GM23248 (cell line): ENCODE measurements around the gene CTXN3. TPM values are rescaled to one million over a fixed set of nuclear protein-coding genes. Genes with fewer than 3 reads are reported as not detected.

ENCODE experiments used
- DNase-seq: peaks from one replicate; pipeline ENCODE4 v3.0.0-alpha.2; 2015
- H2AFZ ChIP-seq: fragments of 200-600 bp; sonication (generic); 2 replicates; pipeline ENCODE4 v1.6.1; 2016; ENCODE audit warnings: antibody characterized with exemption
- H3F3A ChIP-seq: fragments of 200-600 bp; sonication (generic); 2 replicates; pipeline ENCODE4 v1.6.1; 2016; ENCODE audit warnings: mild to moderate bottlenecking, antibody characterized with exemption, mixed run types; ENCODE audit not compliant: insufficient read depth
- H3K27ac ChIP-seq: fragments of 200-600 bp; sonication (generic); 2 replicates; pipeline ENCODE4 v1.5.1; 2016; ENCODE audit warnings: mild to moderate bottlenecking
- H3K27me3 ChIP-seq: fragments of 200-600 bp; sonication (generic); replicated peaks from 2 replicates; pipeline ENCODE4 v1.6.1; 2016; ENCODE audit warnings: mild to moderate bottlenecking; ENCODE audit not compliant: insufficient read depth
- H3K36me3 ChIP-seq: fragments of 200-600 bp; sonication (generic); 2 replicates; pipeline ENCODE4 v1.6.1; 2016; ENCODE audit warnings: low read depth, mild to moderate bottlenecking
- H3K4me1 ChIP-seq: fragments of 200-600 bp; sonication (generic); 2 replicates; pipeline ENCODE4 v1.6.1; 2016; ENCODE audit warnings: mild to moderate bottlenecking; ENCODE audit not compliant: insufficient read depth
- H3K4me2 ChIP-seq: fragments of 200-600 bp; sonication (generic); one replicate; pipeline ENCODE4 v1.6.1; 2016; ENCODE audit warnings: mild to moderate bottlenecking; ENCODE audit not compliant: unreplicated experiment
- H3K4me3 ChIP-seq: fragments of 200-600 bp; sonication (generic); 2 replicates; pipeline ENCODE4 v1.5.1; 2016; ENCODE audit warnings: mild to moderate bottlenecking
- H3K79me2 ChIP-seq: fragments of 200-600 bp; sonication (generic); 2 replicates; pipeline ENCODE4 v1.6.1; 2016; ENCODE audit warnings: mild to moderate bottlenecking; ENCODE audit not compliant: insufficient read depth
- H3K9ac ChIP-seq: fragments of 200-600 bp; sonication (generic); 2 replicates; pipeline ENCODE4 v1.6.1; 2016; ENCODE audit warnings: mild to moderate bottlenecking
- H3K9me2 ChIP-seq: fragments of 200-600 bp; sonication (generic); 2 replicates; pipeline ENCODE4 v1.6.1; 2016; ENCODE audit warnings: mixed run types, mild to moderate bottlenecking, moderate library complexity; ENCODE audit not compliant: insufficient read depth
- H3K9me3 ChIP-seq: fragments of 200-600 bp; sonication (generic); one replicate; pipeline ENCODE4 v1.6.1; 2017; ENCODE audit warnings: low read depth
- H4K20me1 ChIP-seq: fragments of 200-600 bp; sonication (generic); 2 replicates; pipeline ENCODE4 v1.6.0; 2016; ENCODE audit not compliant: insufficient read depth
- EZH2 ChIP-seq: fragments of 200-600 bp; sonication (generic); IDR thresholded peaks from 2 replicates; pipeline ENCODE4 v1.6.1; 2018; ENCODE audit warnings: antibody characterized with exemption, mild to moderate bottlenecking; ENCODE audit not compliant: insufficient read depth, poor library complexity, severe bottlenecking
- EZH2phosphoT487 ChIP-seq: fragments of 200-600 bp; sonication (generic); IDR thresholded peaks from 2 replicates; pipeline ENCODE4 v1.6.1; 2018; ENCODE audit warnings: antibody characterized with exemption, moderate library complexity, mild to moderate bottlenecking, low read depth; ENCODE audit not compliant: insufficient read depth
- WGBS, 2 experiments: methylation state at CpG; one replicate each; pipeline ENCODE4 v1.1.6; 2015 to 2017; ENCODE audit warnings: low lambda C conversion rate in 2 of 2, low coverage in 1 of 2; ENCODE audit errors: missing lambda C conversion rate in 2 of 2; 5-methylcytosine and 5-hydroxymethylcytosine counted together
- in situ Hi-C: fragments of 300-500 bp; cut with MboI; formaldehyde crosslinking; loops from 2 replicates; pipeline ENCODE4 v1.15.0; 2020
- polyA plus RNA-seq: library from polyadenylated mRNA; unstranded; fragments of >200 nt; fragmentation: Nextera tagmentation; extraction: Ambion mirVana; gene quantifications from 2 replicates; pipeline ENCODE4 v1.2.1, GENCODE V29; 2016
- total RNA-seq: library from RNA; depleted of rRNA; stranded (reverse); fragments of >200 nt; shearing (Covaris generic); gene quantifications from 2 replicates; pipeline ENCODE4 v1.2.3, GENCODE V29; 2014

CTXN3 gene
- total and polyA plus RNA-seq, 2 experiments from 2014 or later: not detected

DNA sequence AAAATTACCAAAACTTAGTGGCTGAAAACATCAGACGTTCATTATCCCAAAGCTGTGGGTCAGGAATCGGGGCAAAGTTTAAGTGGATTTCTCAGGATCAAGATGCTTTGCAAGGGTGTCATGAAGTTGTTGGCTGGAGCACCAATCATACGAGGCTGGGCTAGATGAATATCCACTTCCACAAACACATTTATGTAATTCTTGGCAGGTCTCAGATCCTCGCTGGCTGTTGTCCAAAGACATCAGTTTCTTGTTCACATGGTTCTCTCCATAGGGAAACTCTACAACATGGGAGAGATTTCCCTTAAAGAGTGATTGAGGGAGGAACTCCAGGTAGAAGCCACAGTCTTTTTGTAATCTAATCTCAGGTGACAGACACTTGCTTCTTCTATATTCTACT, 34.1 kb downstream of the CTXN3 start:
- Histone ChIP-seq H3K27me3 (no peaks in the 10 kb centered on the region; the same call in 1 of the 2 replicates), H3K4me1 (peaks cover 7% of the 10 kb centered on the region; the same call in 1 of the 2 replicates), H3K9ac (no peak overlapping the region), H3K9me3 (no peaks in the 10 kb centered on the region), H3K9me2 (no peaks in the 10 kb centered on the region), H3K4me3 (no peak overlapping the region), H3K36me3 (no peaks in the 10 kb centered on the region), H3F3A (no peaks in the 10 kb centered on the region), H2AFZ (no peak overlapping the region), H4K20me1 (no peaks in the 10 kb centered on the region), H3K27ac (no peak overlapping the region), H3K4me2 (no peak overlapping the region), H3K79me2 (no peaks in the 10 kb centered on the region)
- no peak for DNase-seq
- WGBS, 2 experiments: 29 to 34% methylated on average over 4 of the region's 4 CpGs
- in situ Hi-C loops: no loop called here
- TF ChIP-seq EZH2phosphoT487 (no peak), EZH2 (no peak)

DNA sequence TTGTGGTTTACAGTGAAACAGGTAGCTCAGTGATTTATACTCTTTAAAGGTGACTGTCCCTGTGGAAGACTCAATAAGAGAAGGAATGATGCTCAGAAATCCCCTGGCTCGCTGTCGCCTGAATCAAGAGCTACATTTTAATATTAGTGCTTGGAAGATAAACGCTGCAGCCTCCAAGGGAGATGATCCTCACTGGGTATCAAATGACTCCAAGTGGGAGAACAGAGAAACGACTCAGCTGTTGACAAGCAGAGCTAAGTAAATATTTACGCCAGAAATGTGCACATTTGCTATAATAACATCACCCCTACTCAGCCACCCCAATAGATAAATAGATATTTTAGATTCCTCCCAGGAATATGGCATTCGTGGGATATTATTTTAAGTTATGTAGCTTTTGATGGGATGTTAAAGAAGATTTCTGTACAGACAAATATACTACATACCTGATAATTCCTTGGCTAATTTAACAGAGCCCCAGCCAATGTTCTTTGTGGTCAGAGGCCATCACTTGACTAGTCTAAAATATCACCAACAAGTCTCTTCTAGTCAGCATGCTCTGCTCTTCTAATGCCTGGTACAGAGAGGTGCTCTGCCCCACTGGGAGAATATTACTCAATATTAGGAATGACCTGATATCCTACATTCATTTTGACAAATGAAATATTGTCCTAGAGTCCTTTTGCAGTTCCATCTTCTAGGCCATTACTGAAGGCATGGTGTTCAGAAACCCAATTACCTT, 36.0 kb downstream of the CTXN3 start:
- in situ Hi-C loops: no loop called here
- WGBS, 2 experiments: 60 to 67% methylated on average over 6 of the region's 6 CpGs

DNA sequence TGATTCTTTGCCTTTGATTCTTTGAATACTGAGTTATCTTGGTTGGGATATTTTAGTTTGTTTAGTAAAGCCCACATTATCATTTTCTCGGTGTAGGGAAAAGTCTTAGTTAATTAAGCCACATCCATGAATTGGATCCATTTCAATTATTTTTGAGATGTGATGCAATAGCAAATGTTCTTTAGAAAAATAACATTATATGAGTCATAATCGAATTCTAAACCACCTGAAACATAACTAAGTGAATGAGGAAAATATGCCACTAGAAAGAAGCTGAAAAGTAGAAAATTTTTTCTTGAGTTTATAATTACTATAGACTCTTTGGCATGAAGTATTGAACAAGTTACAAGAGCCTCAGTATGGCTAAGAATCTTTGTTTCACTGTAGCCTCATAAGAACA, 36.8 kb downstream of the CTXN3 start:
- H3K4me3 ChIP-seq: no peak overlapping the region
- H2AFZ ChIP-seq: no peak overlapping the region
- H3K27ac ChIP-seq: no peak overlapping the region
- no peaks in the 10 kb centered on the region; the same call in 1 of the 2 replicates for H3K27me3 ChIP-seq
- no peaks in the 10 kb centered on the region for H4K20me1 ChIP-seq
- H3K4me1 ChIP-seq: peaks cover 7% of the 10 kb centered on the region; the same call in 1 of the 2 replicates
- H3K36me3 ChIP-seq: no peaks in the 10 kb centered on the region
- no peaks in the 10 kb centered on the region for H3K79me2 ChIP-seq
- H3K4me2 ChIP-seq: no peak overlapping the region
- in situ Hi-C loops: no loop called here
- no peaks in the 10 kb centered on the region for H3K9me2 ChIP-seq
- H3K9ac ChIP-seq: no peak overlapping the region
- no peak for TF ChIP-seq EZH2phosphoT487
- H3F3A ChIP-seq: no peaks in the 10 kb centered on the region
- no peaks in the 10 kb centered on the region for H3K9me3 ChIP-seq
- 16 to 22% methylated on average over 2 of the region's 2 CpGs for WGBS, 2 experiments
- no peak for DNase-seq

More for the DNA sequence above, 36.0 kb downstream of the CTXN3 start:
- Histone ChIP-seq H4K20me1 (no peaks in the 10 kb centered on the region), H3K36me3 (no peaks in the 10 kb centered on the region), H3K4me3 (no peak overlapping the region), H3K9me2 (no peaks in the 10 kb centered on the region), H3K4me1 (peaks cover 7% of the 10 kb centered on the region; the same call in 1 of the 2 replicates), H3K27me3 (no peaks in the 10 kb centered on the region; the same call in 1 of the 2 replicates), H3K9me3 (no peaks in the 10 kb centered on the region), H3K27ac (no peak overlapping the region), H2AFZ (no peak overlapping the region), H3K9ac (no peak overlapping the region), H3F3A (no peaks in the 10 kb centered on the region), H3K79me2 (no peaks in the 10 kb centered on the region), H3K4me2 (no peak overlapping the region)
- TF ChIP-seq EZH2phosphoT487 (no peak), EZH2 (no peak)
- no peak for DNase-seq

DNA sequence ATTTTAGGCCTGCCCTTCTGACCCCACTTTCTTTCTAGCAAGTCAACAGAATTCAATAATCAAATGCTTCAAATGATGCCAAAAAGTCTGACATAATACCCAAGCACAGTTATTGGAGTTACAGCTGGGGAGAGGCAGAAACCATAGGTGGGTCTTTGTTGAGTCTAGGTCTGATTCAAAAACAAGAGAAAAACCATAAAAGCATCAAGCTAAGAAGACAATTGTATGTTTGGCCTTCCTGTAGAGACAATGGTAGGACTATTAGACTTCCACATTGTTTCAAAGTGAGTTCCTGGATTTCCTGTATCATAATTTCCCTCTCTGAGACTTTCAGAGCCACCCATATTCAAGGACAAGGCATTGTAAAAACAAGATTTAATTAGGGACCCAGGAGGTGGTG, 37.5 kb downstream of the CTXN3 start:
- Histone ChIP-seq H3F3A (no peaks in the 10 kb centered on the region), H3K36me3 (no peaks in the 10 kb centered on the region), H3K9me2 (no peaks in the 10 kb centered on the region), H3K9me3 (no peaks in the 10 kb centered on the region), H4K20me1 (no peaks in the 10 kb centered on the region), H3K27ac (no peak overlapping the region), H3K79me2 (no peaks in the 10 kb centered on the region), H3K27me3 (no peaks in the 10 kb centered on the region; the same call in 1 of the 2 replicates), H2AFZ (no peak overlapping the region), H3K4me3 (no peak overlapping the region), H3K4me2 (no peak overlapping the region), H3K4me1 (peaks cover 7% of the 10 kb centered on the region; the same call in 1 of the 2 replicates), H3K9ac (no peak overlapping the region)
- DNase-seq: no peak
- no peak for TF ChIP-seq EZH2
- no peak for TF ChIP-seq EZH2phosphoT487
- in situ Hi-C loops: no loop called here
